Measurements from ENCODE around the gene PITPNM1. TPM values are rescaled to one million over a fixed set of nuclear protein-coding genes. Genes with fewer than 3 reads are reported as not detected.

The PITPNM1 gene
- total RNA-seq, 1 experiment from 2014 or later: 79.8 TPM

GRCh38 chr11:67448220-67448609, 56.9 kb downstream of the PITPNM1 start:
- DNase-seq (no peak), ATAC-seq (no peak)
- intact Hi-C loops (cut with micrococcal nuclease): no loop called here
- BruUV-seq (replicated peaks): no TSS peak
- Histone ChIP-seq H3K4me1 (ENCODE audit: insufficient read depth, low read length) (0 out of 2 replicates have a peak, but pooled peaks cover 6% of the 10 kb centered on the region), H3K4me2 (ENCODE audit: low read length) (no peak overlapping the region), H3F3A (ENCODE audit: low read length, unreplicated experiment) (no peaks in the 10 kb centered on the region), H3K4me3 (ENCODE audit: low read length) (no peak overlapping the region), H3K9ac (ENCODE audit: low read length) (no peak overlapping the region), H3K9me3 (ENCODE audit: low read length) (no peaks in the 10 kb centered on the region), H3K79me2 (ENCODE audit: low read length) (no peaks in the 10 kb centered on the region), H3K9me2 (replicated peaks; ENCODE audit: low read length) (no peaks in the 10 kb centered on the region), H3K27ac (ENCODE audit: low read length) (no peak overlapping the region), H3K27me3 (ENCODE audit: low read length) (no peaks in the 10 kb centered on the region), H4K20me1 (ENCODE audit: low read length) (no peaks in the 10 kb centered on the region), H3K36me3 (ENCODE audit: low read depth, low read length) (no peaks in the 10 kb centered on the region), H2AFZ (ENCODE audit: low read length) (no peak overlapping the region)
- TF ChIP-seq EZH2phosphoT487 (IDR thresholded peaks at IDR 0.05; ENCODE audit: borderline replicate concordance, low read length) (no peak), CTCF (conservative IDR thresholded peaks at IDR 0.05; ENCODE audit: low read depth, low read length) (no peak), EZH2 (IDR thresholded peaks at IDR 0.05; ENCODE audit: low read length, unreplicated experiment) (no peak)
- POLR2A ChIA-PET (ENCODE audit: unreplicated experiment): no interaction called here
- CTCF ChIA-PET: no interaction called here

GRCh38 chr11:67445515-67445914, 59.6 kb downstream of the PITPNM1 start:
- intact Hi-C loops (cut with micrococcal nuclease): no loop called here
- TF ChIP-seq EZH2 (IDR thresholded peaks at IDR 0.05; ENCODE audit: low read length, unreplicated experiment) (no peak), CTCF (conservative IDR thresholded peaks at IDR 0.05; ENCODE audit: low read depth, low read length) (no peak), EZH2phosphoT487 (IDR thresholded peaks at IDR 0.05; ENCODE audit: borderline replicate concordance, low read length) (no peak)
- Histone ChIP-seq H3K4me2 (ENCODE audit: low read length) (no peak overlapping the region), H3K4me1 (ENCODE audit: insufficient read depth, low read length) (0 out of 2 replicates have a peak, but pooled peaks cover 6% of the 10 kb centered on the region), H3K4me3 (ENCODE audit: low read length) (no peak overlapping the region), H3F3A (ENCODE audit: low read length, unreplicated experiment) (no peaks in the 10 kb centered on the region), H3K9me2 (replicated peaks; ENCODE audit: low read length) (no peaks in the 10 kb centered on the region), H3K79me2 (ENCODE audit: low read length) (0 out of 2 replicates have a peak, but pooled peaks cover 6% of the 10 kb centered on the region), H3K9ac (ENCODE audit: low read length) (no peak overlapping the region), H3K36me3 (ENCODE audit: low read depth, low read length) (no peaks in the 10 kb centered on the region), H3K27me3 (ENCODE audit: low read length) (no peaks in the 10 kb centered on the region), H3K9me3 (ENCODE audit: low read length) (no peaks in the 10 kb centered on the region), H2AFZ (ENCODE audit: low read length) (no peak overlapping the region), H4K20me1 (ENCODE audit: low read length) (no peaks in the 10 kb centered on the region), H3K27ac (ENCODE audit: low read length) (no peak overlapping the region)
- ATAC-seq: no peak
- no TSS peak for BruUV-seq (replicated peaks)
- ChIA-PET CTCF (no interaction called here), POLR2A (ENCODE audit: unreplicated experiment) (no interaction called here)
- DNase-seq: no peak

GRCh38 chr11:67442504-67443404, 62.4 kb downstream of the PITPNM1 start:
- POLR2A ChIA-PET (ENCODE audit: unreplicated experiment): interaction anchor here (0.7 kb wide), 1 partner anchor 13 kb away, joined by 6 read pairs; no protein-coding TSS in a partner anchor
- Histone ChIP-seq H3K9me3 (ENCODE audit: low read length) (no peaks in the 10 kb centered on the region), H3K4me2 (ENCODE audit: low read length) (peak overlapping the region; percentile 89), H4K20me1 (ENCODE audit: low read length) (no peaks in the 10 kb centered on the region), H3K9ac (ENCODE audit: low read length) (peak overlapping the region; percentile 77), H3F3A (ENCODE audit: low read length, unreplicated experiment) (peaks cover 5% of the 10 kb centered on the region), H2AFZ (ENCODE audit: low read length) (no peak overlapping the region), H3K27ac (ENCODE audit: low read length) (peak overlapping the region; percentile 31), H3K9me2 (replicated peaks; ENCODE audit: low read length) (no peaks in the 10 kb centered on the region), H3K36me3 (ENCODE audit: low read depth, low read length) (peaks cover 3% of the 10 kb centered on the region; the same call in 1 of the 2 replicates), H3K79me2 (ENCODE audit: low read length) (0 out of 2 replicates have a peak, but pooled peaks cover 6% of the 10 kb centered on the region), H3K4me1 (ENCODE audit: insufficient read depth, low read length) (0 out of 2 replicates have a peak, but pooled peaks cover 6% of the 10 kb centered on the region), H3K27me3 (ENCODE audit: low read length) (no peaks in the 10 kb centered on the region), H3K4me3 (ENCODE audit: low read length) (peak overlapping the region; percentile 82)
- CTCF ChIA-PET: no interaction called here
- DNase-seq: peak; percentile 29
- TF ChIP-seq EZH2phosphoT487 (IDR thresholded peaks at IDR 0.05; ENCODE audit: borderline replicate concordance, low read length) (no peak), CTCF (conservative IDR thresholded peaks at IDR 0.05; ENCODE audit: low read depth, low read length) (no peak)
- BruUV-seq (replicated peaks): no TSS peak
- intact Hi-C loops (cut with micrococcal nuclease): loop anchor here (1.0 to 2.0 kb wide), 3 partner anchors 14 to 64 kb away; partner anchors contain the start of gene RPS6KB2
- ATAC-seq: peak; percentile 23
